Omental fat pad (tissue), 4 donors: ENCODE data around the gene CLTC. TPM values are rescaled to one million over a fixed set of nuclear protein-coding genes. Genes with fewer than 3 reads are reported as not detected.

Source experiments
- ATAC-seq: fragments of 150-250 bp; one replicate; pipeline ENCODE4 v1.9.1; 2016; ENCODE audit warnings: mild to moderate bottlenecking, moderate library complexity; ENCODE audit not compliant: low FRiP score
- DNase-seq: peaks from one replicate; pipeline ENCODE4 v3.0.0-alpha.2; 2019; ENCODE audit warnings: low spot score
- CTCF ChIP-seq, 3 donors: fragments of 450-650 bp; IDR thresholded peaks; one replicate each; pipeline ENCODE4 v1.5.1; 2016 to 2017; ENCODE audit warnings: antibody characterized with exemption in 3 of 3, mild to moderate bottlenecking in 3 of 3, moderate library complexity in 2 of 3
- total RNA-seq, 4 donors: library from RNA; depleted of rRNA; stranded (reverse); fragments of >200 nt; gene quantifications; one replicate each; pipeline ENCODE4 v1.1.0, GENCODE V29; 2016

The CLTC gene
- total RNA-seq, 4 donors from 2014 or later = 217 to 241 (median 230) TPM

- no peak for TF ChIP-seq CTCF (IDR thresholded peaks at IDR 0.05)
- ATAC-seq (no peak), DNase-seq (no peak)
Observed at GRCh38 chr17:59633658-59634359, 14.1 kb downstream of the CLTC start.

GRCh38 chr17:59634632-59635541 lies 15.2 kb downstream of the CLTC start:
- DNase-seq (no peak), ATAC-seq (no peak)
- no peak for TF ChIP-seq CTCF (IDR thresholded peaks at IDR 0.05)

GRCh38 chr17:59637611-59638310 lies 18.1 kb downstream of the CLTC start:
- no peak for DNase-seq
- TF ChIP-seq CTCF (IDR thresholded peaks at IDR 0.05) = no peak
- ATAC-seq = no peak

- no peak for DNase-seq
- ATAC-seq = no peak
- TF ChIP-seq CTCF (IDR thresholded peaks at IDR 0.05) = no peak
Observed at GRCh38 chr17:59638553-59638952, 18.9 kb downstream of the CLTC start.

GRCh38 chr17:59641799-59642484 lies 22.2 kb downstream of the CLTC start:
- no peak for TF ChIP-seq CTCF (IDR thresholded peaks at IDR 0.05)
- ATAC-seq = no peak
- DNase-seq = no peak

- DNase-seq = no peak
- no peak for ATAC-seq
Observed at GRCh38 chr17:59642565-59642964, 22.9 kb downstream of the CLTC start.

More at GRCh38 chr17:59642565-59642964, 22.9 kb downstream of the CLTC start:
- no peak for TF ChIP-seq CTCF (IDR thresholded peaks at IDR 0.05)
